ENCODE measurements around the gene DDX43. TPM values are rescaled to one million over a fixed set of nuclear protein-coding genes. Genes with fewer than 3 reads are reported as not detected.

Gene DDX43
- polyA plus RNA-seq, 1 of the 3 experiments (the other 2 are of a cell fraction), result not detected

DNA sequence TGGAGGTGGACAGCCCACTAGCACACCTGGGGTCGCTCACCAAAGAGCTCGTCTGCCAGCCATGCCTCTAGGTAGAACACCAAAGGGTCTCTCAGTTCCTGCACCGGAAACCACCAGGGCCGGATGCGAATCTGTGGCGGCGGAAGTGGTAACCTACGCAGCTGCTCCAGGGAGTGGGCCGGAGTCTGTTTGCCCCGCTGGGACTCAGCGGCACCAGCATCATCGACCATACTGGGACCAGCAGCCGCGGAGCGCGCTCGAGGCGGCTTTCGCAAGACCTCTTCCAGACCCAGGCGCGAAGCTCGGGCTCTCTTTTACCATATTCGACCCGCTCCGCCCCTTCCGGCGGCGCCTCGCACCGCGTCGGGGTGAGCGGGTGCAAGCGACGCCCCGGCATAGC lies 25.1 kb upstream of the DDX43 start, which contains the start of gene OOEP:
Gene OOEP (minus strand): TSS at position 335 of the 400 bp plus-strand sequence. CDS start 105 bp downstream, at position 230.
- CTCF ChIA-PET, result interaction anchor here (0.7 kb wide), 1 partner anchor 434 kb away, joined by 3 read pairs; no protein-coding TSS in a partner anchor
- TF ChIP-seq MEF2A (IDR thresholded peaks at IDR 0.05; ENCODE audit: borderline replicate concordance, low read depth) (no peak), RXRA (IDR thresholded peaks at IDR 0.05; ENCODE audit: borderline replicate concordance, low read depth) (no peak), CHD2 (IDR thresholded peaks at IDR 0.05; ENCODE audit: low read length, partially characterized antibody) (no peak), YY1 (IDR thresholded peaks at IDR 0.05; ENCODE audit: low read depth) (no peak), GATA2 (CRISPR knock-in tag; IDR thresholded peaks at IDR 0.05) (no peak), PBX3 (IDR thresholded peaks at IDR 0.05) (no peak), SIN3A (IDR thresholded peaks at IDR 0.05; ENCODE audit: borderline replicate concordance, low read depth, low read length) (no peak)
- TF ChIP-seq, protein P1, sequence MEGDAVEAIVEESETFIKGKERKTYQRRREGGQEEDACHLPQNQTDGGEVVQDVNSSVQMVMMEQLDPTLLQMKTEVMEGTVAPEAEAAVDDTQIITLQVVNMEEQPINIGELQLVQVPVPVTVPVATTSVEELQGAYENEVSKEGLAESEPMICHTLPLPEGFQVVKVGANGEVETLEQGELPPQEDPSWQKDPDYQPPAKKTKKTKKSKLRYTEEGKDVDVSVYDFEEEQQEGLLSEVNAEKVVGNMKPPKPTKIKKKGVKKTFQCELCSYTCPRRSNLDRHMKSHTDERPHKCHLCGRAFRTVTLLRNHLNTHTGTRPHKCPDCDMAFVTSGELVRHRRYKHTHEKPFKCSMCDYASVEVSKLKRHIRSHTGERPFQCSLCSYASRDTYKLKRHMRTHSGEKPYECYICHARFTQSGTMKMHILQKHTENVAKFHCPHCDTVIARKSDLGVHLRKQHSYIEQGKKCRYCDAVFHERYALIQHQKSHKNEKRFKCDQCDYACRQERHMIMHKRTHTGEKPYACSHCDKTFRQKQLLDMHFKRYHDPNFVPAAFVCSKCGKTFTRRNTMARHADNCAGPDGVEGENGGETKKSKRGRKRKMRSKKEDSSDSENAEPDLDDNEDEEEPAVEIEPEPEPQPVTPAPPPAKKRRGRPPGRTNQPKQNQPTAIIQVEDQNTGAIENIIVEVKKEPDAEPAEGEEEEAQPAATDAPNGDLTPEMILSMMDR (IDR thresholded peaks at IDR 0.05), result no peak

GRCh38 chr6:73371984-73372383 lies 22.6 kb upstream of the DDX43 start:
- Histone ChIP-seq H3K9ac (no peak overlapping the region), H3F3A (replicated peaks; ENCODE audit: insufficient read depth) (no peaks in the 10 kb centered on the region), H3K9me2 (no peaks in the 10 kb centered on the region), H3K4me2 (no peak overlapping the region), H3K79me2 (ENCODE audit: insufficient read depth) (no peaks in the 10 kb centered on the region), H4K20me1 (ENCODE audit: insufficient read depth) (no peaks in the 10 kb centered on the region), H2AFZ (ENCODE audit: low read depth) (no peak overlapping the region), H3K27me3 (ENCODE audit: insufficient read depth) (no peaks in the 10 kb centered on the region), H3K4me1 (ENCODE audit: control insufficient read depth in 1 of 2, insufficient read depth in 2 of 2, low read depth in 1 of 2, low read length in 1 of 2) (no peaks in the 10 kb centered on the region), H3K9me3 (no peaks in the 10 kb centered on the region), H3K36me3 (replicated peaks in 1 of 2; ENCODE audit: control insufficient read depth in 1 of 2, insufficient read depth in 2 of 2, low read length in 1 of 2) (no peaks in the 10 kb centered on the region), H3K4me3 (ENCODE audit: low read depth in 2 of 2, low read length in 1 of 2) (no peak overlapping the region), H3K27ac (ENCODE audit: low read depth in 2 of 2, low read length in 1 of 2) (no peak overlapping the region)
- no peak for TF ChIP-seq GABPA (IDR thresholded peaks at IDR 0.05; ENCODE audit: low read depth)
- TF ChIP-seq ELF1 (IDR thresholded peaks at IDR 0.05), result no peak
- no peak for TF ChIP-seq TEAD4 (IDR thresholded peaks at IDR 0.05; ENCODE audit: borderline replicate concordance, insufficient read depth)
- TF ChIP-seq, protein P2, sequence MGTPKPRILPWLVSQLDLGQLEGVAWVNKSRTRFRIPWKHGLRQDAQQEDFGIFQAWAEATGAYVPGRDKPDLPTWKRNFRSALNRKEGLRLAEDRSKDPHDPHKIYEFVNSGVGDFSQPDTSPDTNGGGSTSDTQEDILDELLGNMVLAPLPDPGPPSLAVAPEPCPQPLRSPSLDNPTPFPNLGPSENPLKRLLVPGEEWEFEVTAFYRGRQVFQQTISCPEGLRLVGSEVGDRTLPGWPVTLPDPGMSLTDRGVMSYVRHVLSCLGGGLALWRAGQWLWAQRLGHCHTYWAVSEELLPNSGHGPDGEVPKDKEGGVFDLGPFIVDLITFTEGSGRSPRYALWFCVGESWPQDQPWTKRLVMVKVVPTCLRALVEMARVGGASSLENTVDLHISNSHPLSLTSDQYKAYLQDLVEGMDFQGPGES (IDR thresholded peaks at IDR 0.05; ENCODE audit: low read depth, low read length), result no peak
- TF ChIP-seq ZBTB33 (IDR thresholded peaks at IDR 0.05; ENCODE audit: borderline replicate concordance, low read depth), result no peak
- TF ChIP-seq RCOR1 (IDR thresholded peaks at IDR 0.05; ENCODE audit: low read length), result no peak
- no peak for TF ChIP-seq USF1 (IDR thresholded peaks at IDR 0.05; ENCODE audit: borderline replicate concordance, low read depth)
- no peak for TF ChIP-seq PBX3 (IDR thresholded peaks at IDR 0.05)
- no peak for TF ChIP-seq FOXM1 (IDR thresholded peaks at IDR 0.05; ENCODE audit: low read depth)
- no peak for TF ChIP-seq POLR2AphosphoS5 (IDR thresholded peaks at IDR 0.05; ENCODE audit: low read depth, low read length)
- no peak for TF ChIP-seq NFIC (IDR thresholded peaks at IDR 0.05; ENCODE audit: borderline replicate concordance)
- no peak for TF ChIP-seq FOXJ3 (CRISPR knock-in tag; IDR thresholded peaks at IDR 0.05)
- POLR2A ChIA-PET, result no interaction called here
- DNase-seq, result no peak
- WGBS (ENCODE audit: low lambda C conversion rate), result 87% methylated on average over 4 of the region's 4 CpGs
- CTCF ChIA-PET, result interaction anchor here (0.9 kb wide), 1 partner anchor 46 kb away, joined by 4 read pairs; no protein-coding TSS in a partner anchor

More for the DNA sequence above, 25.1 kb upstream of the DDX43 start, which contains the start of gene OOEP:
- Histone ChIP-seq H3K9me2 (no peaks in the 10 kb centered on the region), H3K4me3 (ENCODE audit: low read depth in 2 of 2, low read length in 1 of 2) (no peak within 1 kb of the TSS), H3K79me2 (ENCODE audit: insufficient read depth) (no peaks in the 10 kb centered on the region), H3K4me2 (no peak within 1 kb of the TSS), H3K4me1 (ENCODE audit: control insufficient read depth in 1 of 2, insufficient read depth in 2 of 2, low read depth in 1 of 2, low read length in 1 of 2) (no peaks in the 10 kb centered on the region), H4K20me1 (ENCODE audit: insufficient read depth) (no peaks in the 10 kb centered on the region), H3K36me3 (replicated peaks in 1 of 2; ENCODE audit: control insufficient read depth in 1 of 2, insufficient read depth in 2 of 2, low read length in 1 of 2) (no peaks in the 10 kb centered on the region), H2AFZ (ENCODE audit: low read depth) (no peak within 1 kb of the TSS), H3K27me3 (ENCODE audit: insufficient read depth) (no peaks in the 10 kb centered on the region), H3K9me3 (no peaks in the 10 kb centered on the region), H3F3A (replicated peaks; ENCODE audit: insufficient read depth) (no peaks in the 10 kb centered on the region), H3K27ac (ENCODE audit: low read depth in 2 of 2, low read length in 1 of 2) (no peak within 1 kb of the TSS), H3K9ac (no peak within 1 kb of the TSS)
- 96% methylated on average over 17 of the region's 36 CpGs for WGBS (ENCODE audit: low lambda C conversion rate)
- DNase-seq, result no peak
- POLR2A ChIA-PET, result no interaction called here
